ENCODE measurements around the gene RBL1. TPM values are rescaled to one million over a fixed set of nuclear protein-coding genes. Genes with fewer than 3 reads are reported as not detected.
"Not testable (repeated sequence)": the region's sequence is repeated elsewhere in the genome, so short reads cannot be mapped to it uniquely, and the experiment has no call there.

Gene RBL1
- total RNA-seq, 6 donors from 2014 or later, result 5.0 to 32.5 (median 10.4) TPM

DNA sequence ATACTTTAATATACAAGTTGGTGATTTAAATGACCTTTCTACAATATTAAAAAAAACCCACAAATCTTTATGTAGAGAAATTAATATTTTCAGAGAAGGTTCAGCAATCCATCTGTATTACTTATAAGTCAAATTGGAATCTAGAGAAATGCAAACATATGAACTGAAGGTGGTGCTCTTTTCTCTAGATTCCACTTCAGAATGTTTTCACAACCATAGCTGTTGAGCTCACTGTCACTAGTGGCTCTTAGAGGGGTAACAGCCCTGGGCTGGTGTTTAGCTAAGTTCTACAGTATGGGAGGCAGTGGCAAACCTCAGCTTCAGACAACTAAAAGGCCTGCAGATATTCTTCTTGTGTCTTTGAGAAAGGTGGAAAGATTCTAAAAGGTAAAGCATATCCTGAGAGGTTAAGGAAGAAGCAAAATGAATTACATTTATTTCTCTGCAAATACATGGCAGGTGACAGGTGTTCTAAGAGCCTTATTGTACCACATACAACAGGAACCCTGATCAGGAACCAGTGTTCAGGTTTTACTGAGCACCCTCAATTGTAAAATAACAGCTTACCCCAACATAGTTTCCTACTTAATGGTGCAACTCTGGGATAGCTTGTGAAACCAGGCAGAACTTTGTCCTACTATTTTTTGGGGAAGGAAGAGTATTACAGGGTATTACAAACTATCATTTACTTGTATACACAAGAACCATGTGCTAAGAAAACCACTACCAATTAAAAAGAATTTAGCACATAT lies 87.7 kb downstream of the RBL1 start:
- TF ChIP-seq, protein P1, sequence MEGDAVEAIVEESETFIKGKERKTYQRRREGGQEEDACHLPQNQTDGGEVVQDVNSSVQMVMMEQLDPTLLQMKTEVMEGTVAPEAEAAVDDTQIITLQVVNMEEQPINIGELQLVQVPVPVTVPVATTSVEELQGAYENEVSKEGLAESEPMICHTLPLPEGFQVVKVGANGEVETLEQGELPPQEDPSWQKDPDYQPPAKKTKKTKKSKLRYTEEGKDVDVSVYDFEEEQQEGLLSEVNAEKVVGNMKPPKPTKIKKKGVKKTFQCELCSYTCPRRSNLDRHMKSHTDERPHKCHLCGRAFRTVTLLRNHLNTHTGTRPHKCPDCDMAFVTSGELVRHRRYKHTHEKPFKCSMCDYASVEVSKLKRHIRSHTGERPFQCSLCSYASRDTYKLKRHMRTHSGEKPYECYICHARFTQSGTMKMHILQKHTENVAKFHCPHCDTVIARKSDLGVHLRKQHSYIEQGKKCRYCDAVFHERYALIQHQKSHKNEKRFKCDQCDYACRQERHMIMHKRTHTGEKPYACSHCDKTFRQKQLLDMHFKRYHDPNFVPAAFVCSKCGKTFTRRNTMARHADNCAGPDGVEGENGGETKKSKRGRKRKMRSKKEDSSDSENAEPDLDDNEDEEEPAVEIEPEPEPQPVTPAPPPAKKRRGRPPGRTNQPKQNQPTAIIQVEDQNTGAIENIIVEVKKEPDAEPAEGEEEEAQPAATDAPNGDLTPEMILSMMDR (IDR thresholded peaks at IDR 0.05), result peak in 3 of 6 experiments; percentile 30 to 49 (median 39)
- TF ChIP-seq EP300 (IDR thresholded peaks at IDR 0.05) (peak in 1 of 4 donors; percentile 6), POLR2AphosphoS5 (IDR thresholded peaks at IDR 0.05) (no peak), POLR2A (IDR thresholded peaks at IDR 0.05) (no peak)
- H3K9me3 ChIP-seq, result no peaks in the 10 kb centered on the region
- H3K4me3 ChIP-seq, result no peak overlapping the region
- H3K27me3 ChIP-seq, result no peaks in the 10 kb centered on the region
- H3K4me1 ChIP-seq, result peaks cover 0 to 9% (median 2%) of the 10 kb centered on the region in 4 donors
- peak; percentile 67 to 76 for ATAC-seq (ENCODE audit: low FRiP score in 2 of 2)
- peaks cover 0 to 3% (median 0%) of the 10 kb centered on the region in 4 donors for H3K36me3 ChIP-seq
- no peak for DNase-seq
- H3K27ac ChIP-seq, result peak overlapping the region in 3 of 4 donors; percentile 32 to 59 (median 48)

DNA sequence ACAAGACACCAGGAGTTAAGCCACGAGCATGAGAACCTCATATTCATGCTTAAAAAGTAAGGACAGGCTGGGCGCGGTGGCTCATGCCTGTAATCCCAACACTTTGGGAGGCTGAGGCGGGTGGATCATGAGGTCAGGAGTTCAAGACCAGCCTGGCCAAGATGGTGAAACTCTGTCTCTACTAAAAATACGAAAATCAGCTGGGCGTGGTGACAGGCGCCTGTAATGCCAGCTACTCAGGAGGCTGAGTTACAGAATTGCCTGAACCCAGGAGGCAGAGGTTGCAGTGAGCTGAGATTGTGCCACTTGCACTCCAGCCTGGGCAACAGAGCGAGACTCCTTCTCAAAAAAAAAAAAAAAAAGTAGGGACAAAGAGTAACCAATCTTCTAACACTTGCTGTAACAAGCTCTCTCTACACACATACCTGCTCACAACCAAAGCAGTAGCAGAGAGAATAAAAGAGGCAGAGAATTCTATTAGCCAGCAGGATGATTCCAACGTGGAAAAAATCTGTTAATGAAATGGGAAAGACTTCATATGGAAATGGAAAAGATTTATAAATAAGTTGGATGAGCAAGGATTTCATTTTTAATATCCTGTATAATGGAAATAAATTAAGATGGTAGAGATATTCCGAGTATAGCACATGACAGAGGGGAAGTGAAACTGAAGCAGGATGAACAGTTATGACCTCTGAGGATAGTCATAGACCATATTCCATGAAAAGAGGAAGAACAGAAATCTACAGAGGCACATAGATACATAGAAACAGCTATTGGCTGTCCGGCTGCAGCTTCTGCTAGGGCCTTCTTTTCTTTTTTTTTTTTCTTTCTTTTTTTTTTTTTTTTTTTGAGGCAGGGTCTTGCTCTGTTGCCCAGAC lies 90.5 kb downstream of the RBL1 start:
- ATAC-seq (ENCODE audit: low FRiP score in 2 of 2), result peak; percentile 81 to 87
- 80 to 82% methylated on average over 11 of the region's 11 CpGs for WGBS, 2 donors

DNA sequence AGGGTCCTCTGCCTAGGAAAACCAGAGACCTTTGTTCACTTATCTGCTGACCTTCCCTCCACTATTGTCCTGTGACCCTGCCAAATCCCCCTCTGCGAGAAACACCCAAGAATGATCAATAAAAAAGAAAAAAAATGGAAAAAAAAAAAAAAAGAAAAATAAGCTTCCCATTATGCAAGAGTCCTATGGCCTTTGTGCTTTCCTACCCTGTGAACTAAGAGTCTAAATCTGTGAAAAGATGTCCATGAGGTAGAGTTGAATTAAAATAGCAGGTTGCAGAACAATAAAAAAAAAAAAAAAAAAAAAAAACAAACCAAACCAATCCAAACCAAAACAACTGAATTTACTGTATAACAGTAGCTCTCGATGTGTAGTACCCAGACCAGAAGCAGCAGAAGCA lies 94.2 kb downstream of the RBL1 start:
- 100% methylated on average over 1 to 2 of the region's 2 CpGs for WGBS, 2 donors
- H3K9me3 ChIP-seq; H3K4me1 ChIP-seq; H3K27me3 ChIP-seq; ATAC-seq (ENCODE audit: low FRiP score in 2 of 2); H3K27ac ChIP-seq; H3K36me3 ChIP-seq; H3K4me3 ChIP-seq; DNase-seq: not testable (repeated sequence)

More for the DNA sequence above, 90.5 kb downstream of the RBL1 start:
- not testable (repeated sequence) for H3K4me1 ChIP-seq, H3K36me3 ChIP-seq, H3K4me3 ChIP-seq, DNase-seq, H3K27me3 ChIP-seq, H3K9me3 ChIP-seq
- peak overlapping the region in 3 of 4 donors; percentile 31 to 52 (median 35) for H3K27ac ChIP-seq

DNA sequence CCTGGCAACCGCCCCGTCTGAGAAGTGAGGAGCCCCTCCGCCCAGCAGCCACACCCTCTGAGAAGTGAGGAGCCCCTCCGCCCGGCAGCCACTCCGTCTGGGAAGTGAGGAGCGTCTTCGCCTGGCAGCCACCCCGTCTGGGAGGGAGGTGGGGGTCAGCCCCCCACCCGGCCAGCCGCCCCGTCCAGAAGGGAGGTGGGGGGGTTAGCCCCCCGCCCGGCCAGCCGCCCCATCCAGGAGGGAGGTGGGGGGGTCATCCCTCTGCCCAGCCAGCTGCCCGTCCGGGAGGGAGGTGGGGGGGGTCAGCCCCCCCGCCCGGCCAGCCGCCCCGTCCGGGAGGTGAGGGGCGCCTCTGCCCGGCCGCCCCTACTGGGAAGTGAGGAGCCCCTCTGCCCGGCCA lies 95.6 kb downstream of the RBL1 start:
- H3K9me3 ChIP-seq; ATAC-seq (ENCODE audit: low FRiP score in 2 of 2); H3K4me1 ChIP-seq; H3K27me3 ChIP-seq; H3K4me3 ChIP-seq; H3K27ac ChIP-seq: not testable (repeated sequence)
- H3K36me3 ChIP-seq, result peaks cover 0 to 12% (median 0%) of the 10 kb centered on the region in 4 donors
- DNase-seq, result peak in 1 of 2 donors; percentile 72
- no CpG with 5 or more reads among the region's 26 CpGs for WGBS, 2 donors

DNA sequence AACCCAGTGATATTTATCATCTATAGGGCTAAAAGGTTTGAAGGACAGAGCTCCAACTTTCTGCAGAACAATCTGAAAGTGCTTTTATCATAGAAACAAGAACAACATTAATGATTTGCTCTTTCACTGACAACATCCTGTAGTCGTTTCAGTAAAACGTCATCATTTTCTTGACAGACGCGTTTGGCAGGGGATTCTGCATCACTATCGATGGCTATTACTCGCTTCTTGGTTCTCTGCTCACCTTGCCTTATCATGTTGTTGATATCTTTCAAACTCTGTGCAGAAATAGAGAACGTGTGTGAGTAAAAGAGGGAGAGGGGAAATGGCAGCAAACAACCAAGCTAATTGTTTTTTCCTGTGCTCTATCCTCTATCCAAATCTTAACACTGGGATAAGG lies 97.1 kb downstream of the RBL1 start:
- H3K4me1 ChIP-seq, result no peaks in the 10 kb centered on the region
- no peak overlapping the region for H3K27ac ChIP-seq
- H3K9me3 ChIP-seq, result no peaks in the 10 kb centered on the region
- ATAC-seq (ENCODE audit: low FRiP score in 2 of 2) (no peak), DNase-seq (no peak)
- H3K27me3 ChIP-seq, result no peaks in the 10 kb centered on the region
- no peak overlapping the region for H3K4me3 ChIP-seq
- TF ChIP-seq, protein P1 (IDR thresholded peaks at IDR 0.05), result no peak
- 86% methylated on average over 7 of the region's 7 CpGs for WGBS, 2 donors
- peaks cover 0 to 12% (median 0%) of the 10 kb centered on the region in 4 donors for H3K36me3 ChIP-seq

DNA sequence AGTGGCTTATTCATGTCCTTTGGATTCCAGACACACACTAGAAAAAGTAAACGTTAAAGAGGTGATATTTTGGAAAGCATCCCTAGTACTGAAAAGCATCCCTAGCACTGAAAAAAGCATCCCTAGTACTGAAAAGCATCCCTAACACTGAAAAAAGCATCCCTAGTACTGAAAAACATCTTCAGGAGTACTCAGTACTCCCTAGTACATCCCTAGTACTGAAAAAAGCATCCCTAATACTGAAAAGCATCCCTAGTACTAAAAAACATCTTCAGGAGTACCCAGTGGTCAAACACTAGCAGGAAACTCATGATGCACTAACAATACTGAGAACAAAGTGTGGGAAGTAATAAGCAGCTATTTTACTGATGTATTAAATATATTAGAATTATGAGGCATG lies 98.7 kb downstream of the RBL1 start:
- no peak overlapping the region for H3K27ac ChIP-seq
- H3K36me3 ChIP-seq, result peaks cover 0 to 4% (median 0%) of the 10 kb centered on the region in 4 donors
- no peaks in the 10 kb centered on the region for H3K27me3 ChIP-seq
- no peak for ATAC-seq (ENCODE audit: low FRiP score in 2 of 2)
- no peak for TF ChIP-seq POLR2A (IDR thresholded peaks at IDR 0.05)
- TF ChIP-seq, protein P1 (IDR thresholded peaks at IDR 0.05), result no peak
- TF ChIP-seq POLR2AphosphoS5 (IDR thresholded peaks at IDR 0.05), result no peak
- no peak for TF ChIP-seq EP300 (IDR thresholded peaks at IDR 0.05)
- H3K9me3 ChIP-seq, result no peaks in the 10 kb centered on the region
- no peak overlapping the region for H3K4me3 ChIP-seq
- H3K4me1 ChIP-seq, result no peaks in the 10 kb centered on the region
- DNase-seq, result no peak
- WGBS, 2 donors, result 69 to 82% methylated on average over 1 of the region's 1 CpG

DNA sequence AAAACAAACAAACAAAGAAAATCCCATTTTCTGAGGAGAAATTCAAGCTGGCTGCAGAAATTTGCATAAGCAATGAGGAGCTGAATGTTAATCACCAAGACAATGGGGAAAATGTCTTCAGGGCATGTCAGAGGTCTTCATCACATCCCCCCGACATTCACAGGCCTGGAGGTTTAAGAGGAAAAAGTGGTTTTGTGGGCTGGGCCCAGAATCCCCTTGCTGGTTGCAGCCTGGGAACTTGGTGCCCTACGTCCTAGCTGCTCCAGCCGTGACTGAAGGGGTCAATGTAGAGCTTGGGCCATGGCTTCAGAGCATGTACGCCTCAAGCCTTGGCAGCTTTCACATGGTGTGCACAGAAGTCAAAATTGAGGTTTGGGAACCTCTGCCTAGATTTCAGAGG lies 101.6 kb downstream of the RBL1 start:
- WGBS, 2 donors, result 96 to 98% methylated on average over 4 of the region's 4 CpGs
- DNase-seq; H3K4me1 ChIP-seq; ATAC-seq (ENCODE audit: low FRiP score in 2 of 2); H3K27ac ChIP-seq; H3K9me3 ChIP-seq; H3K36me3 ChIP-seq; H3K4me3 ChIP-seq; H3K27me3 ChIP-seq: not testable (repeated sequence)
